HL-60 (cell line): ENCODE results near the gene EPS15.

Experiments
- DNase-seq, 2 experiments: peaks; one replicate each; pipeline ENCODE4 v3.0.0-alpha.2; 2010 to 2020; ENCODE audit warnings: low read depth in 1 of 2, low spot score in 1 of 2
- H3K27ac ChIP-seq: fragments of 250-450 bp; sonication (Bioruptor Pico); replicated peaks from 2 replicates; pipeline ENCODE4 v1.5.1; 2020; ENCODE audit warnings: mild to moderate bottlenecking, moderate library complexity
- H3K27me3 ChIP-seq: fragments of 250-450 bp; sonication (Bioruptor Pico); 2 replicates; pipeline ENCODE4 v1.5.1; 2021; ENCODE audit warnings: mild to moderate bottlenecking, moderate library complexity; ENCODE audit not compliant: insufficient read depth, poor library complexity, severe bottlenecking
- H3K4me3 ChIP-seq: replicated peaks from 2 replicates; pipeline ENCODE4 v1.5.1; 2011; ENCODE audit warnings: mild to moderate bottlenecking, control low read depth, low read length; ENCODE audit not compliant: insufficient read depth
- GABPA ChIP-seq: IDR thresholded peaks from 2 replicates; pipeline ENCODE4 v1.6.1; 2012; ENCODE audit warnings: low read depth
- POLR2AphosphoS5 ChIP-seq: IDR thresholded peaks from 2 replicates; pipeline ENCODE4 v1.6.1; 2012; ENCODE audit warnings: low read depth
- SPI1 ChIP-seq: IDR thresholded peaks from 2 replicates; pipeline ENCODE4 v1.6.1; 2012; ENCODE audit warnings: low read depth, mild to moderate bottlenecking, borderline replicate concordance
- TF ChIP-seq, protein P1 (sequence below): IDR thresholded peaks from one replicate; pipeline ENCODE4 v1.5.1; 2011; ENCODE audit warnings: low read length, control low read depth, inconsistent platforms; ENCODE audit not compliant: insufficient read depth
- TF ChIP-seq, protein P2 (sequence below): IDR thresholded peaks from 2 replicates; pipeline ENCODE4 v1.6.1; 2012; ENCODE audit warnings: low read depth; ENCODE audit not compliant: insufficient replicate concordance

EPS15 gene

DNA sequence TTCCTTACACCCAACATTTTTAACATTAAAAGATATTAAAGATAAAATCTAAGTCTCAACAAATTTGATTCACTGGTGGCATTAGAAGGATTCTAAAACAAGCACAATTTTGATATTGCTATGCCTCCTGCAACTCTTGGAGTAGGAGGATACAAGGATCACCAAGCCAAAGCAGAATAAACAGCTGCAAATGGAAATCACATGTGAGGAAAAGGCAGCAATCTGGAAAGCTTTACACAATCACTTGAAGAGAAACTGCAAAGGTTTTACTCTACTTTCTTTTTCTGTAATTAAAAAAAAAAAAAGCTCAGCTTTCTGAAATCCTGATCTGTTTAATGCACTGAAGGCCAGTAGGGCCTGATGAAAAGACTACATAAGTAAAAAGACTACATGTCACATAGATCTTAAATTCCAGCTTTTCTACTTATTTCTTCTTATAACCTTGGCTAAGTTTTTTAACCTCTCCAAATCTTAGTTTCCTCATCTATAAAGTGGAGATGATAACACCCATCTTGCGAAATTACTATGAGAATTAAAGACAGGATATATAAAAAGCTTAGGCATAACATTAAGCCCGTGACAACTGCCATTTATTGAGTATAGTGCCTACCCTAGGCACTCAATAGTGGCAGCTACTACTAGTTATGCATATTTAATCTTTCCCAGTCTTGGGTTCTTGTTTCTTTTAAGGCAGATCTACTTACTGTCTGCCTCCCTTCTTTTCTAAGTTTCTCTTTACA, 73.5 kb downstream of the EPS15 start:
- no peak overlapping the region for H3K27ac ChIP-seq
- H3K27me3 ChIP-seq, result no peaks in the 10 kb centered on the region
- H3K4me3 ChIP-seq, result no peak overlapping the region
- DNase-seq, result no peak
- TF ChIP-seq SPI1 (no peak), GABPA (no peak), POLR2AphosphoS5 (no peak)
- TF ChIP-seq, protein P1, sequence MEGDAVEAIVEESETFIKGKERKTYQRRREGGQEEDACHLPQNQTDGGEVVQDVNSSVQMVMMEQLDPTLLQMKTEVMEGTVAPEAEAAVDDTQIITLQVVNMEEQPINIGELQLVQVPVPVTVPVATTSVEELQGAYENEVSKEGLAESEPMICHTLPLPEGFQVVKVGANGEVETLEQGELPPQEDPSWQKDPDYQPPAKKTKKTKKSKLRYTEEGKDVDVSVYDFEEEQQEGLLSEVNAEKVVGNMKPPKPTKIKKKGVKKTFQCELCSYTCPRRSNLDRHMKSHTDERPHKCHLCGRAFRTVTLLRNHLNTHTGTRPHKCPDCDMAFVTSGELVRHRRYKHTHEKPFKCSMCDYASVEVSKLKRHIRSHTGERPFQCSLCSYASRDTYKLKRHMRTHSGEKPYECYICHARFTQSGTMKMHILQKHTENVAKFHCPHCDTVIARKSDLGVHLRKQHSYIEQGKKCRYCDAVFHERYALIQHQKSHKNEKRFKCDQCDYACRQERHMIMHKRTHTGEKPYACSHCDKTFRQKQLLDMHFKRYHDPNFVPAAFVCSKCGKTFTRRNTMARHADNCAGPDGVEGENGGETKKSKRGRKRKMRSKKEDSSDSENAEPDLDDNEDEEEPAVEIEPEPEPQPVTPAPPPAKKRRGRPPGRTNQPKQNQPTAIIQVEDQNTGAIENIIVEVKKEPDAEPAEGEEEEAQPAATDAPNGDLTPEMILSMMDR, result no peak
- TF ChIP-seq, protein P2, sequence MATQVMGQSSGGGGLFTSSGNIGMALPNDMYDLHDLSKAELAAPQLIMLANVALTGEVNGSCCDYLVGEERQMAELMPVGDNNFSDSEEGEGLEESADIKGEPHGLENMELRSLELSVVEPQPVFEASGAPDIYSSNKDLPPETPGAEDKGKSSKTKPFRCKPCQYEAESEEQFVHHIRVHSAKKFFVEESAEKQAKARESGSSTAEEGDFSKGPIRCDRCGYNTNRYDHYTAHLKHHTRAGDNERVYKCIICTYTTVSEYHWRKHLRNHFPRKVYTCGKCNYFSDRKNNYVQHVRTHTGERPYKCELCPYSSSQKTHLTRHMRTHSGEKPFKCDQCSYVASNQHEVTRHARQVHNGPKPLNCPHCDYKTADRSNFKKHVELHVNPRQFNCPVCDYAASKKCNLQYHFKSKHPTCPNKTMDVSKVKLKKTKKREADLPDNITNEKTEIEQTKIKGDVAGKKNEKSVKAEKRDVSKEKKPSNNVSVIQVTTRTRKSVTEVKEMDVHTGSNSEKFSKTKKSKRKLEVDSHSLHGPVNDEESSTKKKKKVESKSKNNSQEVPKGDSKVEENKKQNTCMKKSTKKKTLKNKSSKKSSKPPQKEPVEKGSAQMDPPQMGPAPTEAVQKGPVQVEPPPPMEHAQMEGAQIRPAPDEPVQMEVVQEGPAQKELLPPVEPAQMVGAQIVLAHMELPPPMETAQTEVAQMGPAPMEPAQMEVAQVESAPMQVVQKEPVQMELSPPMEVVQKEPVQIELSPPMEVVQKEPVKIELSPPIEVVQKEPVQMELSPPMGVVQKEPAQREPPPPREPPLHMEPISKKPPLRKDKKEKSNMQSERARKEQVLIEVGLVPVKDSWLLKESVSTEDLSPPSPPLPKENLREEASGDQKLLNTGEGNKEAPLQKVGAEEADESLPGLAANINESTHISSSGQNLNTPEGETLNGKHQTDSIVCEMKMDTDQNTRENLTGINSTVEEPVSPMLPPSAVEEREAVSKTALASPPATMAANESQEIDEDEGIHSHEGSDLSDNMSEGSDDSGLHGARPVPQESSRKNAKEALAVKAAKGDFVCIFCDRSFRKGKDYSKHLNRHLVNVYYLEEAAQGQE, result no peak

DNA sequence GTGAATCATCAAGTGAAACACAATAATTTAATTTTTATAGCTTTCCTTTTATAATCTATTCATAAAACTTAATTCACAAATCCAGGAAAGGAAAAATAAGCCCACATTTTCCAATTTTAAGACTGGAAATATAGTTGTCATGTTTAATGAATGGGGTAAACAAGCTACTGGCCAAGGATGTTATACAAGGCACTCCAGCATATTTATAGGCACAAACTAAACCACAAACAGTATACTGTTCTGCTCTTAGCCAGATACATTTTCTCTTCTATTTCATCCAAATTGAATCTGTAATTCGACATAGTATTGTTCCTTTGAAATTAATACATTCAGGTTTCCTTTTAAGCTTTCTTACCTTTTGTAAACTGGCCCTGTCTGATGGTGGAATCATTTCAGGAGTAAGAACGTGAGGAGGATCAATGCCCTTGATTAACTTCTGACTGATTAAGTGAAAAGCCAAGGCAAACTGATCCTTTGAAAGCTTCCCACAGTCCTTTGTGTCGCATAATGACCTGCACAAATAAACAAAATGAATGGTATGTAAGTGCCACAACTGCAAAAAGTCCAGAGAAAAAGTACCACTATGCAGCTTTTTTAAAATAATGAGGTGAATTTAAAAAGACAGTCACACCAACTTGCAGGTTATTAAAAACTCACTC, 74.4 kb downstream of the EPS15 start:
- TF ChIP-seq GABPA, result no peak
- TF ChIP-seq SPI1, result no peak
- TF ChIP-seq, protein P2, result no peak
- TF ChIP-seq, protein P1, result no peak
- TF ChIP-seq POLR2AphosphoS5, result no peak
- Histone ChIP-seq H3K27me3 (no peaks in the 10 kb centered on the region), H3K27ac (no peak overlapping the region), H3K4me3 (no peak overlapping the region)
- no peak for DNase-seq

- no peak for TF ChIP-seq POLR2AphosphoS5
- TF ChIP-seq, protein P1, result no peak
- TF ChIP-seq GABPA, result no peak
- TF ChIP-seq, protein P2, result no peak
- no peak for TF ChIP-seq SPI1
Measured at GRCh38 chr1:51444096-51444495, 75.0 kb downstream of the EPS15 start.

More at GRCh38 chr1:51444096-51444495, 75.0 kb downstream of the EPS15 start:
- H3K27ac ChIP-seq, result no peak overlapping the region
- H3K27me3 ChIP-seq, result no peaks in the 10 kb centered on the region
- no peak overlapping the region for H3K4me3 ChIP-seq
- DNase-seq, result no peak
